HEK293T (cell line): ENCODE results near the gene ARHGAP10.

Source experiments
- CTCF ChIA-PET: fragments of 350-600 bp; formaldehyde crosslinking; extraction: SDS; loops from one replicate; lab custom pipeline; 2021; ENCODE audit warnings: antibody characterized with exemption, inconsistent platforms; lab: Yijun Ruan, JAX
- POLR2A ChIA-PET: fragments of 350-600 bp; formaldehyde crosslinking; extraction: SDS; loops from one replicate; lab custom pipeline; 2020; ENCODE audit warnings: antibody characterized with exemption, inconsistent platforms; lab: Yijun Ruan, JAX
- DNase-seq: peaks from one replicate; pipeline ENCODE4 v3.0.0; 2012; ENCODE audit warnings: mixed read lengths; ENCODE audit errors: extremely low spot score
- ARNT ChIP-seq: fragments of 450-650 bp; IDR thresholded peaks from 2 replicates; pipeline ENCODE4 v1.6.1; 2017; ENCODE audit warnings: mild to moderate bottlenecking
- BHLHE40 ChIP-seq: fragments of 450-650 bp; IDR thresholded peaks from 2 replicates; pipeline ENCODE4 v1.6.1; 2016; ENCODE audit warnings: mild to moderate bottlenecking, moderate library complexity, borderline replicate concordance
- CTBP1 ChIP-seq: fragments of 450-650 bp; IDR thresholded peaks from 2 replicates; pipeline ENCODE4 v1.6.1; 2016; ENCODE audit warnings: borderline replicate concordance
- ELF4 ChIP-seq: fragments of 450-650 bp; IDR thresholded peaks from 2 replicates; pipeline ENCODE4 v1.6.1; 2017; ENCODE audit warnings: antibody characterized with exemption
- FOXA1 ChIP-seq: fragments of 450-650 bp; IDR thresholded peaks from 2 replicates; pipeline ENCODE4 v1.6.1; 2016; ENCODE audit warnings: mild to moderate bottlenecking
- FOXK2 ChIP-seq: fragments of 450-650 bp; IDR thresholded peaks from 2 replicates; pipeline ENCODE4 v1.6.1; 2016; ENCODE audit warnings: mild to moderate bottlenecking
- FOXM1 ChIP-seq: fragments of 450-650 bp; IDR thresholded peaks from 2 replicates; pipeline ENCODE4 v1.6.1; 2017; ENCODE audit warnings: mild to moderate bottlenecking, borderline replicate concordance
- HDGF ChIP-seq: fragments of 450-650 bp; IDR thresholded peaks from 2 replicates; pipeline ENCODE4 v1.6.1; 2017; ENCODE audit warnings: antibody characterized with exemption, borderline replicate concordance
- L3MBTL2 ChIP-seq: fragments of 450-650 bp; conservative IDR thresholded peaks from 2 replicates; pipeline ENCODE4 v1.6.1; 2016; ENCODE audit warnings: mild to moderate bottlenecking
- LEF1 ChIP-seq: fragments of 450-650 bp; IDR thresholded peaks from 2 replicates; pipeline ENCODE4 v1.6.1; 2017; ENCODE audit warnings: mild to moderate bottlenecking, borderline replicate concordance
- NFRKB ChIP-seq: fragments of 450-650 bp; IDR thresholded peaks from 2 replicates; pipeline ENCODE4 v1.6.1; 2016; ENCODE audit warnings: mild to moderate bottlenecking, moderate library complexity
- PKNOX1 ChIP-seq: fragments of 450-650 bp; IDR thresholded peaks from 2 replicates; pipeline ENCODE4 v1.6.1; 2016
- SP1 ChIP-seq: fragments of 450-650 bp; IDR thresholded peaks from 2 replicates; pipeline ENCODE4 v1.6.1; 2017
- SUZ12 ChIP-seq: fragments of 450-650 bp; IDR thresholded peaks from 2 replicates; pipeline ENCODE4 v1.6.1; 2016; ENCODE audit warnings: mild to moderate bottlenecking
- TARDBP ChIP-seq: fragments of 450-650 bp; IDR thresholded peaks from 2 replicates; pipeline ENCODE4 v1.6.1; 2016
- ZNF384 ChIP-seq: fragments of 450-650 bp; IDR thresholded peaks from 2 replicates; pipeline ENCODE4 v1.6.1; 2016

Gene ARHGAP10

GRCh38 chr4:147941373-147941772 lies 209.5 kb downstream of the ARHGAP10 start:
- CTCF ChIA-PET: no interaction called here
- no peak for DNase-seq
- TF ChIP-seq ZNF384 (no peak), LEF1 (no peak)
- POLR2A ChIA-PET: no interaction called here

GRCh38 chr4:147942729-147943128 lies 210.8 kb downstream of the ARHGAP10 start:
- ChIA-PET POLR2A (no interaction called here), CTCF (no interaction called here)

GRCh38 chr4:147943159-147943638 lies 211.3 kb downstream of the ARHGAP10 start:
- POLR2A ChIA-PET: no interaction called here
- DNase-seq: no peak
- CTCF ChIA-PET: no interaction called here
- TF ChIP-seq SP1 (no peak), FOXM1 (no peak), FOXK2 (no peak), ARNT (no peak), NFRKB (no peak), SUZ12 (no peak), PKNOX1 (no peak), CTBP1 (no peak), L3MBTL2 (no peak), HDGF (no peak), FOXA1 (no peak), BHLHE40 (no peak), TARDBP (no peak), ELF4 (no peak), ZNF384 (no peak), LEF1 (no peak)

More at GRCh38 chr4:147942729-147943128, 210.8 kb downstream of the ARHGAP10 start:
- TF ChIP-seq FOXM1: no peak
- no peak for TF ChIP-seq CTBP1
- no peak for TF ChIP-seq FOXA1
- no peak for TF ChIP-seq ARNT
- no peak for TF ChIP-seq TARDBP
- TF ChIP-seq SUZ12: no peak
- TF ChIP-seq SP1: no peak
- TF ChIP-seq L3MBTL2: no peak
- no peak for TF ChIP-seq ZNF384
- no peak for TF ChIP-seq HDGF
- no peak for TF ChIP-seq LEF1
- DNase-seq: no peak

GRCh38 chr4:147944249-147944648 lies 212.4 kb downstream of the ARHGAP10 start:
- DNase-seq: no peak
- CTCF ChIA-PET: no interaction called here
- POLR2A ChIA-PET: no interaction called here
- TF ChIP-seq BHLHE40 (no peak), NFRKB (no peak), FOXA1 (no peak), ELF4 (no peak), ARNT (no peak), PKNOX1 (no peak), ZNF384 (no peak), SP1 (no peak), HDGF (no peak), SUZ12 (no peak), LEF1 (no peak), TARDBP (no peak)

- CTCF ChIA-PET: no interaction called here
- no peak for TF ChIP-seq FOXA1
- TF ChIP-seq NFRKB: no peak
- no peak for TF ChIP-seq ELF4
- TF ChIP-seq FOXM1: no peak
- no peak for TF ChIP-seq ZNF384
- TF ChIP-seq PKNOX1: no peak
- no peak for TF ChIP-seq ARNT
- POLR2A ChIA-PET: no interaction called here
- DNase-seq: no peak
Measured at GRCh38 chr4:147944670-147945260, 212.9 kb downstream of the ARHGAP10 start.

GRCh38 chr4:147948336-147948735 lies 216.4 kb downstream of the ARHGAP10 start:
- ChIA-PET POLR2A (no interaction called here), CTCF (interaction anchor here (0.7 kb wide), 1 partner anchor 36 kb away, joined by 5 read pairs; no protein-coding TSS in a partner anchor)
- no peak for DNase-seq
- TF ChIP-seq BHLHE40 (no peak), PKNOX1 (no peak), ELF4 (no peak)
